GM19438 (cell line): Measurements from ENCODE around the gene SNAI1.
"Not testable (repeated sequence)": the region's sequence is repeated elsewhere in the genome, so short reads cannot be mapped to it uniquely, and the experiment has no call there.

Experiments used
- ATAC-seq: cut with Tn5 transposase; IDR thresholded peaks from one replicate; pipeline ENCODE4 v1.9.1; 2021; ENCODE audit warnings: low read depth; ENCODE audit not compliant: unreplicated experiment

Gene SNAI1

DNA sequence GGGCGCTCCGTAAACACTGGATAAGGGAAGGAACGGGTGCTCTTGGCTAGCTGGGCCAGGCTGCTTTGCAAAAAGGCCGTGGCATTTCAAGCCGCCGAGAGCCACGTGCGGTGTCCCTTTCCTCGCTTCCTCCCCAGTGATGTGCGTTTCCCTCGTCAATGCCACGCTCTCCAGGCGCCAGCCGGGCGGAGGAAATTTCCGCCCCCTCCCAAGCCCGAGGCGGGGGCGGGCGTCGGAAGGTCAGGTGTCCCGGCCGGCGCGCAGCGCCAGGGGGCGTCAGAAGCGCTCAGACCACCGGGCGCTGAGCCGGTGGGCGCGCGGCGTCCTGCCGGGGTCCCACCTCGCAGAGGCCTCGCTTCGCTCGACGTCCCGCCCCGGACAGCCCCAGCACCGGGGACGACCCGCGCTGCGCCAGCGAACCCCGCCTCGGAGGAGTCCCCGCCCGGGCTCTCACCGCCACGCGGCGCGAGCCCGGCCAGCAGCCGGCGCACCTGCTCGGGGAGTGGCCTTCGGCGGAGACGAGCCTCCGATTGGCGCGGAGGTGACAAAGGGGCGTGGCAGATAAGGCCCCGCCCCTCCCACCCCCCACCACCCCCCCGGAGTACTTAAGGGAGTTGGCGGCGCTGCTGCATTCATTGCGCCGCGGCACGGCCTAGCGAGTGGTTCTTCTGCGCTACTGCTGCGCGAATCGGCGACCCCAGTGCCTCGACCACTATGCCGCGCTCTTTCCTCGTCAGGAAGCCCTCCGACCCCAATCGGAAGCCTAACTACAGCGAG, at the start of gene SNAI1:
SNAI1 (plus strand) TSS at position 635 of the 777 bp plus-strand sequence; CDS start at position 715, 80 bp downstream.
- ATAC-seq, result peak; percentile 77

DNA sequence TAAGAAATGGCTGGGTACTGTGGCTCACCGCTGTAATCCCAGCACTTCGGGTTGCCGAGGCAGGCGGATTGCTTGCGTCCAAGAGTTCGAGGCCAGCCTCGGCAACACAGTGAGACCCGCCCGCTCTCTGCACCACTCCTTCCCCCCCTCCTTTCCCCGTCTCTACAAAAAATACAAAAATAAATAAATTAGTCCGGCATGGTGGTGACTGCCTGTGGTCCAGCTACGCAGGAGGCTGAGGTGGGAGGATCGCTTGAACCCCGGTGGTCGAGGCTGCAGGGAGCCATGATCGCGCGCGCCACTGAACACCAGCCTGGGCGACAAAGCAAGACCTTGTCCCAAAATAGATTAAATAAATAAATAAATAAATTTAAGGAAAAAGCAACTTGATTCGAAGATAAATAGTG, 47.0 kb upstream of the SNAI1 start:
- ATAC-seq, result peak; percentile 5

GRCh38 chr20:49936153-49937026, 46.4 kb upstream of the SNAI1 start, which contains the start of gene RNF114:
TSS of gene RNF114 (plus strand) at chr20:49936397. CDS start at chr20:49936413, 16 bp downstream.
- ATAC-seq, result peak; percentile 60

DNA sequence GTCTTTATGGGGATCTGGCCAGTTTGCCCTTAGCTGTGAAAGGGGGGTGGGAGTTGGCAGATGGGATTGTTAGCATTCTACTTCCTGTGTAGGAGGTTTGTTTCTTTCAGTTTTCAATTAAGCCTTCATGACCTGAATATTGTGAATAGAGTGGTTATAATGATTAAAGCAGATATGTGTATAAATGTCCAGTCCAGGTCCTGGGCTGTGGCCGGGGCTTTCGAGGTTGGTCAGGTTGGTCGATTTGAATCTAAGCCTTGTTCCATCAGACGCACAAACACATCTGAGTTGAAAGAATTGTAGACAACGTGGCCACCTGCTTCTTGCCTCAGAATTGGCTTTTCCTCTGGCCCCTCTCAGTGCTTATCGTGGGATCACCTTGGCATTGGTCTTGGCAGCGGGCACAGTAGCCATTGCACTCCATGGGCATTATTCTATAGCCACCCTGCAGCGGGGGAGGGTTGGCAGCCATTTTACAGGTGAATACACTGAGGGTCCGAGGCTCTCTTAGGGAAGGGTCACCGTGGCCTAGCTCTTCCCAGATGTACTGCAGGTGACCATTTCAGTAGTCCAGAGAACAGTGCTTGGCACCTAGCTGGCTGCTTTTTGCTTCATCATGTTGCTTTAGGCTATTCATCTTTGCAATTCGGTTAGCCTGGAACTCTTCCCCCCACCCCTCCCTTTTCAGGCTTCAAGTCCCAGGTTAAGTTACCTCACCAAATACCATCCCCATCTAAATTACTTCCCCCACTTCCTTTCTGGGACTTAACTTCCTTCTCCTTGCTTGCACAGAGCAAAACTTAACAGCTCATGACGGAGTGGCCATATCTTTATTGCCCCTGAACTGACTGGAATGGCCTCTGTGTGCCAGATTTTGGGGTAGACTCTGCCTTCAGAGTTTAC, 45.5 kb upstream of the SNAI1 start:
- ATAC-seq, result no peak

DNA sequence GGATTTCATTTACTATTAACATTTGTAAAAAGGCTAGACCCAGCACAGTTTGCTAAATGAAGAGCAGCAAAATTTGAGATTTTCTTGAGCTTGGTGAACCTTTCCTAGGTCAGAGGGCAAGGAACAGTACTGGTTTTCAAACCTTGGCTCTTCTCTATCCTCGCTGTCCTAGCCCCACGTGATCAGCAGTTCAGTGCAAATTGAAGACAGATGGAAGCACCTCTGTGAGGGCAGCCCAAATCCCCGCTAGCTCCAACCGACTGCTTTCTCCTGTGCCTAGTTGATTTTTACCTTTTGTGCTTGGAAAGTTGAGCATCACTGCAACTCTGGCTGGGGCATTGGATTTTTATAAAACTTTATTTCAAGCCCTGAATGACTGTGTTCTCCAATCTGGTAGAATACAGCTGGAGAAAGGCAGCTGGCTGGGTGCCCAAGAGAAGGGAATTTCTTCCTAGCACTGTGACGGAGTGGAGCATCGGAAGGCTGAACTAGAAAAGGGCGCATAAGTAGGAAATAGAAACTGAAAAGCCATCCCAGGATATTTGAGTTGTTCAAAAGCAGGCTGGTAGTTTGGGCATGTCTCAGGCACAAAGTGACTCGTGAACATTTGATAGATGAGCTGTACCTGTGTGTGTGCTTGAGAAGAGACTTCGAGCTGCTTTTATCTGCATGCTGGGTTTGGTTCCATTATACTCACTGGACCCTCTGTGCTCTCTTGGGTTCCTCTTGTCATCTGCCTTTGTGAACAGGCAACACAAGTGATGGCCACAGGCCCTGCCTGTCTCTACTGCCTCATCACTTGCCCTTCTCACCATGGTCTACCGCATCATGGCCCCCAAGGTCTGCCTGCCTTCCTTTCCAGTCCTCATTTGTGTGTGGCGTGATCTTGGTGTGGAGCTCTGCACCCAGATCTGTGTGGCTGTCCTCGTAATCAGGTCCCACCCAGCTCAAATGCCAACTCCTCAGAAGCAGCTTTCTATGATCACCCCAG, 44.3 kb upstream of the SNAI1 start:
- no peak for ATAC-seq

DNA sequence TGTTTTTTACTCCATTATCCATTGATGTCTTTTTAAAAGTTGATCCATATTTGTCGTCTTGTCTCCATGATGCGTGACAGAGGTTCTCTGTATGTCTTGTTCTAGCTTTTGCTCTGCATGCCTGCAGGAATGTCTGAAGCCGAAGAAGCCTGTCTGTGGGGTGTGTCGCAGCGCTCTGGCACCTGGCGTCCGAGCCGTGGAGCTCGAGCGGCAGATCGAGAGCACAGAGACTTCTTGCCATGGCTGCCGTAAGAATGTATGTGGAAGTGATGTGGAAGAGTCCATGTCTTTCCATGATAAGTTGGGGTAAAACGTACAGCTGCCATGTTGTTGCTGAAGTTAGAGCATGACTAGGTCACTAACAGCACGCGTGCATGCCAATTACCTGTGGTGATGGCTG, 41.3 kb upstream of the SNAI1 start:
- ATAC-seq, result no peak

- no peak for ATAC-seq
Measured at GRCh38 chr20:49942303-49942702, 40.5 kb upstream of the SNAI1 start.

GRCh38 chr20:49942942-49943341, 39.8 kb upstream of the SNAI1 start:
- ATAC-seq, result no peak

- ATAC-seq, result no peak
Measured at GRCh38 chr20:49945306-49945700, 37.5 kb upstream of the SNAI1 start.

DNA sequence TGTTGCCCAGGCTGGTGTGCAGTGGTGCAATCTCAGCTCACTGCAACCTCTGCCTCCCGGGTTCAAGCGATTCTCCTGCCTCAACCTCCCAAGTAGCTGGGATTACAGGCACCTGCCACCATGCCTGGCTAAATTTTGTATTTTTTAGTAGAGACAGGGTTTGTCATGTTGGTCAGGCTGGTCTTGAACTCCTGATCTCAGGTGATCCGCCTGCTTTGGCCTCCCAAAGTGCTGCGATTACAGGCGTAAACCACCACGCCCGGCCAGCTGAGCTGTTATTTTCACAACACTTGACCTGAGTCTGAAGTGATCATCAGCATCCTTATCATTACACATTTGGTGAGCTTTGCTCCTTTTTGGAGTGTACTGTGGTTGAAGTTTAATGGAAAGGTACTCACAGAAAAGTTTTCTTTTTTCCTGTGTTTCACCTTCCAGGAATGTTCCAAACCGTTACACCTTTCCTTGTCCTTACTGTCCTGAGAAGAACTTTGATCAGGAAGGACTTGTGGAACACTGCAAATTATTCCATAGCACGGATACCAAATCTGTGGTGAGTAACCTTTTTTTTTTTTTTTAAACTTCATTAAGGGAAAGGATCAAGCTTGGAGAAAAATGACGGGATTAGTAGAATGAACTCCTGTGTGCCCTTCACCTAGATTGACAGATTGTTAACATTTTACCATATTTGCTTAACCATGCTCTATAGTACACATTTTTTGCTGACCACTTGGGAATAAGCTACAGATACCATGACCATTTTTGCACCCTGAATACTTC, 36.9 kb upstream of the SNAI1 start:
- no peak for ATAC-seq

DNA sequence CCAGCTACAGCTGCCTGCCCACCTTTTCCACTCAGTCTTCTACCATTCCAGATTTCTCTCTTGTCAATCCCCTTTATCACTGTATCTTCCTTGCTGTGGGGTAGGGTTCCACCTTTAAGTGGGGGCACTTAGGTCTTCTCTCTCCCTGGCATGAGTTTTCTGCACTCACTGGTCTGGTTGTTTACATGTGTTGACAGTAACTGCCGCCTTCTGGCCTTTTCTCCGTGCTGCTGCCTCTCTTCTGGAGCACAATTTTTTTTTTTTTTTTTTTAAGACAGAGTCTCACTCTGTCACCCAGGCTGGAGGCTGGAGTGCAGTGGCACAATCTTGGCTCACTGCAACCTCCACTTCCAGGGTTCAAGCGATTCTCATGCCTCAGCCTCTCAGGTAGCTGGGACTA, 34.6 kb upstream of the SNAI1 start:
- ATAC-seq, result no peak

- ATAC-seq, result no peak
Measured at GRCh38 chr20:49948809-49949507, 33.8 kb upstream of the SNAI1 start.

DNA sequence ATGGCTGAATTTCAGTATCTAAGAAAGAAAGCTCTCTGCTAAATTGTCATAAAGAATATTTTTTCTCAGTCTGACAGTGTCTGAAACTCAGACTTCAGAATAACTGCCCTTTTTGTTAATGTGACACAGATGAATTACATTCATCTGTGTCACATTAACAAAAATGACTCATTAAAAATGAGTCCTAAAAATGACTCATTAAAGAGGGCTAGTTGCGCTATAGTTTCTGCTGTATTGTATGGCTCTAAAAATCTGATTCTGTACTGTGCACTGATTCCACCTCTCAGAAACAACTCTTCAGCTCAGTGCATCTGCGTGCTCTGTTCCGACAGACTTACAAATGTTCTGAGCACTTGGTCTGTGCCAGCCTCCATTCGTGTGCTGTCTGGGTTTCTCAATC, 31.6 kb upstream of the SNAI1 start:
- no peak for ATAC-seq

DNA sequence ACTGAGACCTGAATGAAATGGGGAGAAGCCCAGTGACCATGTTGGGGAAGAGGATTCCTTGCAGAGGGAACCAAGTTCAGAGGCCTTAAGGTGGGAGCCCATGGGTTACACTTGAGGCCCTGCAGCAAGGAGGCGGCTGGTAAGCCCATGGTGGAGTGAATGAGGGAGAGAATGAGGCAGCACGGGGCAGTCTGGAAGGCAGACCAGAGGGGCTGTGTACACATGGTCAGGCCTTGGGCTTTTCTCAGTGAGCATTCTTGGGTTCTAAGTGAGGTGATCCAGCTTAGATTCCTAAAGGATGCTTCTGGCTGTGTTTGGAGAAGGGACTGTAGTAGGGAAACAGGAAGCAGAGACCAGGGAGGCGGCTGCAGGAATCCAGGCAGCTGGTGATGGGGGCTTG, 27.6 kb upstream of the SNAI1 start:
- ATAC-seq, result no peak

- not testable (repeated sequence) for ATAC-seq
Measured at GRCh38 chr20:49955830-49956396, 26.9 kb upstream of the SNAI1 start.

- ATAC-seq, result no peak
Measured at GRCh38 chr20:49956689-49957088, 26.1 kb upstream of the SNAI1 start.

DNA sequence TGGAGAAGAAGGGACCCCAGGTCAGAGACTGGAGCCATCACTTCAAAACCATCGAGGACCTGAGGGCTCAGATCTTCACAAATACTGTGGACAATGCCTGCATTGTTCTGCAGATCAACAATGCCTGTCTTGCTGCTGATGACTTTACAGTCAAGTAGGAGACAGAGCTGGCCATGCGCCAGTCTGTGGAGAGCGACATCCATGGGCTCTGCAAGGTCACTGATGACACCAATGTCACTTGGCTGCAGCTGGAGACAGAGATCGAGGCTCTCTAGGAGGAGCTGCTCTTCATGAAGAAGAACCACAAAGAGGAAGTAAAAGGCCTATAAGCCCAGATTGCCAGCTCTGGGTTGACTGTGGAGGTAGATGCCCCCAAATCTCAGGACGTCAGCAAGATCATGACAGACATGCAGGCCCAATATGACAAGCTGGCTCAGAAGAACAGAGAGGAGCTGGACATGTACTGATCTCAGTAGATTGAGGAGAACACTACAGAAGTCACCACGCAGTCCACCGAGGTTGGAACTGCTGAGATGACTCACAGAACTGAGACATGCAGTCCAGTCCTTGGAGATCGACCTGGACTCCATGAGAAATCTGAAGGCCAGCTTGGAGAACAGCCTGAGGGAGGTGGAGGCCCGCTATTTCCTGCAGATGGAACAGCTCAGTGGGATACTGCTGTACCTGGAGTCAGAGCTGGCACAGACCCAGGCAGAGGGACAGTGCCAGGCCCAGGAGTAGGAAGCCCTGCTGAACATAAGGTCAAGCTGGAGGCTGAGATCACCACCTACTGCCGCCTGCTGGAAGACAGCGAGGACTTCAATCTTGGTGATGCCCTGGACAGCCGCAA, 25.5 kb upstream of the SNAI1 start:
- ATAC-seq, result not testable (repeated sequence)
